B cell (primary cell): ENCODE results near the gene SLC4A11.

Experiments
- CTCF ChIP-seq: fragments of 200-600 bp; IDR thresholded peaks from one replicate; pipeline ENCODE4 v1.8.0; 2022; ENCODE audit warnings: antibody characterized with exemption, mild to moderate bottlenecking
- EZH2 ChIP-seq: IDR thresholded peaks from 2 replicates; pipeline ENCODE4 v1.6.1; 2012; ENCODE audit warnings: borderline replicate concordance, low read depth, mild to moderate bottlenecking, moderate library complexity, low read length; ENCODE audit not compliant: insufficient read depth, poor library complexity, severe bottlenecking

- no peak for TF ChIP-seq CTCF
- no peak for TF ChIP-seq EZH2
Measured at GRCh38 chr20:3255728-3256127, 16.7 kb upstream of the SLC4A11 start.
